ENCODE results near the gene RASSF5.
"Not testable (repeated sequence)": the region's sequence is repeated elsewhere in the genome, so short reads cannot be mapped to it uniquely, and the experiment has no call there.

The RASSF5 gene

DNA sequence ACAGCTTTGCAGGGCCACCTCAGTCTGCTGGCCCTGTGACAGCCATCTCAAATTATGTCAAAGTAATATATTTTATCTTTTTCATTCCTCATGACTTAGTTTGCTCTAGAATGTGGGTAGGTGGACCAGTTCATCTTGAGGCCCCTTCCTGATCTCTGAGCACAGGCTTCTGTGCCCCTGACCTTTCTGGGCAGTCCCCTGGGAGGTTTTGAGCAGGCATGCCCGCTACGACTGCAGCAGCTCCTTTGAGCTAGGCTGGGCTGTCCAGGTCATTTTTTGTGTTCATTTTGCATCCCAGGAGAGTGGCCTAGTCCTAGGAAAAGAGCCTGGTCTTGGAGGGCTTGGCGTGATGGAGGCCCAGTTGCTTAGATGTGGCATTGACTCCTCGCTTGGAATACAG lies 62.2 kb downstream of the RASSF5 start:
- no peak for DNase-seq (ENCODE audit: low read depth)

- DNase-seq (ENCODE audit: low read depth), result no peak
Observed at GRCh38 chr1:206570529-206570928, 63.2 kb downstream of the RASSF5 start.

- DNase-seq (ENCODE audit: low read depth), result no peak
Observed at GRCh38 chr1:206572835-206573234, 65.5 kb downstream of the RASSF5 start.

DNA sequence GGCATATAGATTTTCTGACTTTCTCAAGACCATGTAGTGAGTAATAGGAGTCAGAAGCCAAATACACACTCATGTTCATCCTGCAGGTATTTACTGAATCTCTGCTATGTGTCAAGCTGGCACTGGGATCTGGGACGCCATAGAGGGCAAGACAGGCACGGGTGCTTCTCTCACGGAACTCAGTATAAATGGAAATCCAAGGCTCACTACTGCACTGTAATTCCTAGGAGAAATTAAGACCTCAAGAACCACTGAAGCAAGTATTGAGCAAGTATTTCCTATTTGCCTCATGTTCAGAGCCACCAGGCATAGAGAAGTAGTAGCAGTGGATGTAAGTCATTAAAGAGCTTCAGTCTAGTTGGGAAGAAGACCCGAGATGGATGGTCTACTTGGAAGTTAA lies 66.0 kb downstream of the RASSF5 start:
- DNase-seq (ENCODE audit: low read depth), result no peak

- no peak for DNase-seq (ENCODE audit: low read depth)
Observed at GRCh38 chr1:206573762-206574161, 66.4 kb downstream of the RASSF5 start.

DNA sequence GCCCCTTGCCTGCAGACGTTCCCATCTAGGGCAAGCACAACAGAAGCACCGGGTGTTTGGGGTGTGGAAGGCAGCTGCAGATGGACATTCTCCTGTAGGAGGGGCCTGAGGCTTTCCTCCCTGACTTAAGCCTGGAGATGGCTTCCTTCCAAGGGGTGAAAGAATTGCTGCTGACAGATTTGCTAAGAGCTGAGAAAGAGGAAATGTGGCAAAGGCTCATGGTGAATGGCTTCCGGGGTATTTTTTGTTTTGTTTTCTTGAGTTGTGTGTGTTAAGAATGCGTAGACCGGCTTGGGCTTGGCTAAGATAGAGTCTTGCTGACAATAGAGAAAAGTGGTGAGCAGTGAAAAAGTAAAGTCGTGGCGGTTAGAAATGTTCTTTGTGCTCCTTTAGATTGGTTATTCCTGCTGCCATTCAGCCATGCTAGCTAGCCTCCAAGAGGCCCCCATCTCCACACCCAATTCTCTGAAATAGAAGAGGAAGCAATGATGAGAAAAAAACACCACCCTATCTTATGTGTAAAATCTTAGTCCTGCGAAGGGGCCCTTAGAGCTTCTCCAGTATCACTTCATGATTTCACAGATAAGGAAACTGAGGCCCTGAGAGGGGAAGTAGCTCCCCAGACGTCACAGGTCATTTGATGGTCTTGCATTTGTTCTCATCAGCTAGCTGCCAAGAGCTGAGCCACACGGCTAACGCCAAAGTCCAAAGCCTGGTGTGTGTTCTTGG lies 68.0 kb downstream of the RASSF5 start:
- peak; percentile 66 for DNase-seq (ENCODE audit: low read depth)

- DNase-seq (ENCODE audit: low read depth), result no peak
Observed at GRCh38 chr1:206575894-206576737, 68.8 kb downstream of the RASSF5 start.

- no peak for DNase-seq (ENCODE audit: low read depth)
Observed at GRCh38 chr1:206577626-206578025, 70.3 kb downstream of the RASSF5 start.

GRCh38 chr1:206578068-206578977 lies 71.0 kb downstream of the RASSF5 start:
- DNase-seq (ENCODE audit: low read depth), result no peak

GRCh38 chr1:206578978-206579374 lies 71.6 kb downstream of the RASSF5 start:
- DNase-seq (ENCODE audit: low read depth), result no peak

DNA sequence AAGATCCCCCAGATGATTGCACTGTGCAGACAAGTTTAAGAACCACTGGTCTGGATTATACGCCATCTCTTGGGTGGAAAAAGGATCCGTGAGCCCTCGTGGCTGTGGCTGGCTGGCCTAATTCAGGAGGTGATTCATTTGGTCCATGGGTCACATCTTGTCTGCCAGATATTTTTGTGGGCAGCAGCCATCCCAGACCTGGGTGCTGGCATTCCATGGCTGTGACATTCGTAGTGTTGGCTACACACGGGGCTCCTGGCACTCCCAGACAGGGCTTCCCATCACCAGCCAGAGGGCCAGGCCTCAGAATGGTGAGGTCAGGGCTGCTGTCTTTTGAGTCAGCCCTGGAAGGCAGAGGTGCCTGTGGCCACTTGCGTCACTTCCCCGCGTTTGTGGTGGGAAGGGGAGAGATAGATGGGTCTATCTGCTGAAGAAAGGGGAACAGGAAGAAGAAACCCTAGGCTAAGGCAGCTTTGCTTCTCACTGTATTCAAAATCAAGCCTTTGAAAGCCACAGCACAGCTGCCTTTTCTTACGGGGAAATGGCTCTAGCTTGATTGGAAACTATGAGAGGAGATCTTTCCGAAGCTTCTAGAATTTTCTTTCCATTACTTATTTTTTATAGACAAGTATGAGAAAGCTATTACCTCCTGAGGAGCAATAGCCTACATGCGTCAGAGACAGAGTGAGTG lies 72.6 kb downstream of the RASSF5 start:
- no peak for DNase-seq (ENCODE audit: low read depth)

- DNase-seq (ENCODE audit: low read depth), result no peak
Observed at GRCh38 chr1:206580438-206581113, 73.2 kb downstream of the RASSF5 start.

DNA sequence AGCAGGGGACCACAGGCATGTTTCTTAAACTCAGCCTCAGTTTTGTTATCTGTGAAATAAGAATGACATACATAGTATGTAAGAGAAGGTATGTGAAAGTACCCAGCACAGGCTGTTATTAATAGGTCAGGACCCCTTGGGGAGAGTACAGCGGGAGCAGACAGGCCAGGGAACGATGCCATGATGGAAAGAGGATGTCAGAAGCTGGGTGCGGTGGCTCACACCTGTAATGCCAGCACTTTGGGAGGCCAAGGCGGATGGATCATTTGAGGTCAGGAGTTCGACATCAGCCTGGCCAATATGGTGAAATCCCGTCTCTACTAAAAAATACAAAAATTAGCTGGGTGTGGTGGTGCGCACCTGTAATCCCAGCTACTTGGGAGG lies 73.8 kb downstream of the RASSF5 start:
- DNase-seq (ENCODE audit: low read depth), result not testable (repeated sequence)

- DNase-seq (ENCODE audit: low read depth), result no peak
Observed at GRCh38 chr1:206581571-206581981, 74.2 kb downstream of the RASSF5 start.

GRCh38 chr1:206582537-206582936 lies 75.2 kb downstream of the RASSF5 start:
- DNase-seq (ENCODE audit: low read depth), result no peak

DNA sequence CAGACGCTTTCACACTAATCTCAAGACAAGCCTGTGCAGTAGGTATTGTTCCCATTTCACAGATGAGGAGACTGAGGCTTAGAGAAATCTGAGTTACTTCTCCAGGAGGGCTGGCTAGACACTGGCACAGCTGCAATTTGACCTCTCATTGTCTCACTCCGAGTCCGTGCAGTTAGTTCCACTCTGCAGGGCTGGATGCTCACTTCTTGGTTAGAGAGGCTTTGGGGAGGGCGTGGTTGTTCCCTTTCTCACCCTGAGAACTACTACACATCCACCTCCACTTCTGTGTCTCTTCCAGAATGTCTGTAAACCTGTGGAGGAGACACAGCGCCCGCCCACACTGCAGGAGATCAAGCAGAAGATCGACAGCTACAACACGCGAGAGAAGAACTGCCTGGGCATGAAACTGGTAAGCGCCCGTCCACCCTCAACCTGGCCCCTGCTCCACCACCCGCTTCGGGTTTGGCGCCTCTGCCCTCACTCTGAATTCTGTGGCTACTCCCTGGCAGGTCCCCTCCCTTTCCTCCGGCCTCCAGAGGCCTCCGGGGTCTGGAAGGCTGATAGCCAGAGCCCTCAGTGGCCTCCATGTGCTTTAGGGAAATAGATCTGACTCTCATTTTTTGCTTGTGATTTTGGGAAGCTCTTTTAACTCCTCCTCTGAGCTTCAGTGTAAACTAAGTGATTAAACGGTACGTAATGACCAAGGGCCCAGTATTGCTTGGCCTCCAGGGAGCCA lies 75.8 kb downstream of the RASSF5 start:
- DNase-seq (ENCODE audit: low read depth), result no peak

GRCh38 chr1:206583707-206584648 lies 76.6 kb downstream of the RASSF5 start:
- DNase-seq (ENCODE audit: low read depth), result no peak

DNA sequence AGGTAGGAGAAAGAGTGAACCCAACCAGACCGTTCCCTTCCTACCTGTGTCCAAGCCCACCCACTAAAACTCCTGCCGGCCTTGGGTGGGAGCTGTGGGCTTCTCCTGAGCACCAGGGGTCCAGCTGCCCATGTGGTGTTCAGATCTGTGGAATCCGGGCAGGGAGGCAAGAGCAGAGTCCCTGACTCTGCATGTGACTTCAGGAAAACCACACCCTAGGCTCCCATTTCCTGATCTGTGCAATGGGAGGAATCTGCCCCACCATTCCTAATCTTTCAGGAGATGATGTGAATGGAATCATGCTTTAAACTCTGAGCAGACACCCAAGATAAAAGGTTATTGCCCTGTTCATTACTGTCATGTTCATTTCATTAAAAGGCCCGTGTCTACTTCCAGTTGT lies 77.4 kb downstream of the RASSF5 start:
- DNase-seq (ENCODE audit: low read depth), result no peak

Measured in non-pigmented ciliary epithelial cell (primary cell).